GM18909 (cell line): Measurements from ENCODE around the gene FAM135A.

ENCODE experiments used
- ATAC-seq: cut with Tn5 transposase; IDR thresholded peaks from one replicate; pipeline ENCODE4 v1.9.1; 2021; ENCODE audit warnings: mild to moderate bottlenecking; ENCODE audit not compliant: unreplicated experiment, poor library complexity

The FAM135A gene

GRCh38 chr6:70413114-70413991 lies at the start of gene FAM135A:
FAM135A (plus strand) TSS chr6:70413508; CDS start chr6:70428343, 14,835 bp downstream.
- peak; percentile 91 for ATAC-seq

DNA sequence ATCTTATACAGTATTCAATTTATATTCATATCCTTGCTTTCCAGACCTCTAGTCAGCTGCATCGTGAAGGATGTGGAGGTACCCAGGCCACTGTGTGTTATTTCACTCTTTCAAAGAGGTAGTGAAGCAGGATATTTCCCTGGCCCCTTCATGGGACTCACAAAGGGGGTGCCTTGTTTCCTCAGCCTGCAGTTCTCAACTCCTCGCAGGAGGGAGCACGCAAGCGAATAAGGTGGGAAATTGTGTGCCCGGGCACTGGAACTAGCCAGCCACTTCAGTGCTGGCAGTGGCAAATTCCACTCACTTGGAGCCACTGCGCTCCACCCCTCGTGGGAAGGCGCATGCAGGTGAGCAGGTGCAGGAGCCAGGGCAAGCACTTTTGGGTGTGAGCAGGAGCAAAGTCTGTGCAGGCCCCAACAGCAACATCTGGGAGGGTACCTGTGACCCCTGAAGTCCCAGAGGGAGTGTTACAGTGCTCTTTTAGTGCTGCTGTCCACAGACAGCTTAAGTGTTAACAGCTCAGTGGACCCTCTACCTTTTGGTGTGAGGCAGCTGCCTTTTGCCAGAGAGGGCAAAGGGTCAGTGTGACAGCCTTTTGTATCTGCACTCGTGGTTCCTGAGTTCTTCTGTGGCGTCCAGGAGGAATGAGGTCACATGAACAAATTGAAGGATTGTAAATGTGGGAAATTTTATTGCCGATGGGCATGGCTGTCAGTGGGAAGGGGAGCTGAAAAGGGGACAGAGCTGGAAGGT lies 49.4 kb upstream of the FAM135A start:
- no peak for ATAC-seq

- ATAC-seq: peak; percentile 83
Measured at GRCh38 chr6:70369332-70369950, 43.9 kb upstream of the FAM135A start.

DNA sequence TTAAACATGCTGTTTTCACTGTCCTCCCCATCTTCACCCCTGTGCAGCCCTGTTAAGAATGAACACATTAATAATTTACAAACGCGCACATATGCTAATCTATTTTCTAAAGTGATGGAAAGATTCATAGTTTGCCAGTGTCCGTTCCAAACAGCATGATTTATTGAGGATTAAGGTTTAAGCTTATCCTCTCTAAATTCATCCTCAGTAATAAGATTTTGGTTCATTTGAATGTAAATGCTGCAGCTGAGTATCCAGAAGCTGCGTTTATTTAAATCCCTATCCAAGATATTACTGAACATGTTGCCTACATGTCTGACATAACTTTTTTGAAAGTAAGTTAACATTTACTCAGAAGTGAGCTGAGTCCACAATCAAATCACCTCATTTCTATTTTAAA lies 42.8 kb upstream of the FAM135A start:
- ATAC-seq: no peak

DNA sequence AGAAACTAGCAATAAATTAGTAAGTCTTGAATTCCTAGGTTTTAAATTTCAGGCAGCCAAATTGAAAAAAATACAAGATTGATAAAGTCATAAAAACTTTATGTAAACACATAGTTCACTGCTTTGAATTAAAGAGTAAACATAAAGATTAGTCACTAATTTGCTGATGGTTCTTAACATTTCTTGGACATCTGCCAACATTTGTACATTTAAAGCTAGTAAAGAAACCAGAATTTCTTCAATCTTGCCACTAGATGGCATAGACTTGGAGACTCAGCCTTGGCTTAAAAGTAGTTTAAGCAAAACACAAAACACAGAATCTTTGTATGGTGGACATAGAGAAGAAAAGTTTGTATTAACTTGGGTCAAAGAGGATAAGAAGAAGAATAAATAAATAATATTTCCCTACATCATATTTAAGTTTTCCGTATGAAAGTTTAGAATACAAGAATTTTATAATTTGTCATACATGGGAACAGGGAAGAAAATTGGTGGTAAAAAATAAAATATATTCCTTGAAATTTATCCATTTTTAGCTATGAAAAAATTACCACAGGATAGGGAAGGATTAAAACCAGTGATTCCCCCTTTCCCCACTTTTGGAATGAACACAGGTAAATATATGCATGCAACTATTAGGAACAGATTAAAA lies 41.7 kb upstream of the FAM135A start:
- ATAC-seq: peak; percentile 51

DNA sequence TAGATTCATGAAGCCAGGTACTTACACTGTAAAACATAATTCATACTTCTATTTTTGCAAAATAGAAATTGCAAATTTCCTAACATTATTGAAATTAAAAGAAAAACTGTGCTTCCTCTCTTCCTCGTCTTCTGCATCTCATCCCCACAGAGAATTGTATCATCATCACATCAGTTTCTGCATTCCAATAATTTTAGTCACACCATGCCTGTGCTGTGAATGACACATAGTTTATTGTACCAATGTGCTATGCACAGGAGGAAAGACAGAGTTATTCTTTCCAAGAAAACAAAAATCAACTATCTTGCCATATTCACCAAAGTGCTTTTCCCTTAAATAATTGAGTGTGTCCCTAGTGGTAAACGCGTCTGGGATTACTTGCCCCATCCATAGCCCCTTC lies 38.1 kb upstream of the FAM135A start:
- ATAC-seq: no peak

DNA sequence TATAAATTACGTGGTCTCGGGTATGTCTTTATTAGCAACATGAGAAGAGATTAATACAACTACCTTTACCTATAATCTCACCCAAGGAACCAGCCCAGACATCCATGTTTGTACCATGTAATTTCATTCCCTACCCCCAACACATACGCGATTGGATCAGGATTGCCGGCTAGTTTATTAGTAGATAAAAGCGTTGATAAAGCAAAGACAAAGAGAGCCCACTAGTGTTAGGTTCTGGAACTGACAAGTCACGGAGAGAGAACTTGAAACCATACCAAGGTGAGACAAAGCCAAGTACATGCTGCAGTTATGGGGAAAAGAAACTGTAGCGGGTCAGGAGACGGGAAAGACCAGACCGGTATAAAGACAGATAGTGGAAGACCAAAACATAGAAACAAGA lies 37.4 kb upstream of the FAM135A start:
- ATAC-seq: no peak

GRCh38 chr6:70376628-70377027 lies 36.7 kb upstream of the FAM135A start:
- ATAC-seq: no peak

- ATAC-seq: no peak
Measured at GRCh38 chr6:70377372-70377771, 35.9 kb upstream of the FAM135A start.

GRCh38 chr6:70379473-70380013 lies 33.8 kb upstream of the FAM135A start:
- ATAC-seq: peak; percentile 39

- ATAC-seq: peak; percentile 94
Measured at GRCh38 chr6:70380252-70380651, 33.1 kb upstream of the FAM135A start.

DNA sequence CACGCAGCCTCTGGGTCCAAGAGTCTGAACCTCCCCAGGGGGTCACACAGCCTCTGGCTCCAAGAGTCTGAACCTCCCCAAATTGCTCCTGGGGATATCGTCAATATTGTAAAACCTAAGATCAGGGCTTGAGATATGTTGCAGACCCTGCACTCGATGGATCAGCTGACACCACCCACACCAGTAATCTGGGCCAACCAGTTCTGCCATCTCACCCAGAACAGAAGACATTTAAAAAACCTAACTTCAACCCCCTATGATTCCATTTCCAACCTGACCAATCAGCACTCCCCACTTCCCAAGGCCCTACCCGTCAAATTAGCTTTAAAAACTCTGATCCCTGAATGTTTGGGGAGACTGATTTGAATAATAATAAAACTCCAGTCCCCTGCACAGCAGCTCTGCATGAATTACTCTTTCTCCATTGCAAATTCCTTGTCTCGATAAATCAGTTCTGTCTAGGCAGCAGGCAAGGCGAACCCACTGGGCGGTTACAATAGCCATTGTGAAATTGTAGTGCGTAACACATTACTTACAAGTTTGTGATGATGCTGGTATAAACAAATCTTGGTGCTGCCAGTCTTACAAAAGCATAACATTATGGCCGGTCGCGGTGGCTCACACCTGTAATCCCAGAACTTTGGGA lies 32.4 kb upstream of the FAM135A start:
- no peak for ATAC-seq

DNA sequence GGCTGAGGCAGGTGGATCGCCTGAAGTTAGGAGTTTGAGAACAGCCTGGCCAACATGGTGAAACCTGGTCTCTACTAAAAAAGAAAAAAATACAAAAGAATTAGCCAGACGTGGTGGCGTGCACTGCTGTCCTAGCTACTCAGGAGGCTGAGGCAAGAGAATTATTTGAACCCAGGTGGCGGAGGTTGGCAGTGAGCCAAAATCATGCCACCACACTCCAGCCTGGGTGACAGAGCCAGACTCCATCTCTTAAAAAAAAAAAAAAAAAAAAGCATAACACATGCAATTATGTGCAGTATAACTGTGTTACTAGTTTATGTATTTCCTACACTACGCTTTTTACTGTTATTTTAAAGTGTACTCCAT lies 31.9 kb upstream of the FAM135A start:
- ATAC-seq: no peak

- no peak for ATAC-seq
Measured at GRCh38 chr6:70385901-70386300, 27.4 kb upstream of the FAM135A start.

DNA sequence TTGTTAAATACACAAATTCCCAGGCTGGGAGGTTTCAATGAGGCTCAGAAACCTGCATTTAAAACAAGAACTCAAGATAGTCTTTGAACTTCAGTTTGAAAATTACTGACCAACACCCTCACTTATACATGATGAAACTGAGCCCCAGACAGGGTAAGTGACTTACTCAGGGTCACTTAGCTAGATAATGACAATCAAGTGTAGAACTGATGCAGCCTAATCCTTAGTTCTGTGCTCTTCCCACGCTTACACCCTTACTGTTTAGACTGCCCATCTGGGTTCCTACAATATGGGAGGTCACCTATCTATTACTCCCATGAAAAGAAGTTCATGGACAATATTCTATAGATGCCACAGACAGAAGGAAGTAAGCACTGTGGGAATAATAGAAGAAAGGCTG lies 24.5 kb upstream of the FAM135A start:
- no peak for ATAC-seq

DNA sequence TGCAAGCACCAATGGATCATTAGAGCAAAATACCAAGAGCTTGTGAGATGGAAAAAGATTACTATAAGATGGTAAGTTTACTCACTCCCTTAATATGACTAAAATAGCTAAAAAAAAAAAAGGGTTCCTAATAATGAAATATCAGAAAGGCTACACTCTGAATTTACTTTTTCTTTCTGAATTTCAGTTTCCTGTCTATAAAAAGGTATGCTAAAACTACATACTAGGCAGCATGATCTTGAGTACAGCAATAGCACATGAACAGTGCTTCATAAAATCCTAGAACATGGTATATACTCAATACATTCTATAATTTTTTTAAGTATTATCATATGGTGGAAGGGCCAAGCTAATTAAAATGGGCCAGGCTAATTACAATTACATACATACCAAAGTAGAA lies 24.0 kb upstream of the FAM135A start:
- ATAC-seq: no peak

- ATAC-seq: no peak
Measured at GRCh38 chr6:70390067-70390466, 23.2 kb upstream of the FAM135A start.

- no peak for ATAC-seq
Measured at GRCh38 chr6:70391492-70391891, 21.8 kb upstream of the FAM135A start.

DNA sequence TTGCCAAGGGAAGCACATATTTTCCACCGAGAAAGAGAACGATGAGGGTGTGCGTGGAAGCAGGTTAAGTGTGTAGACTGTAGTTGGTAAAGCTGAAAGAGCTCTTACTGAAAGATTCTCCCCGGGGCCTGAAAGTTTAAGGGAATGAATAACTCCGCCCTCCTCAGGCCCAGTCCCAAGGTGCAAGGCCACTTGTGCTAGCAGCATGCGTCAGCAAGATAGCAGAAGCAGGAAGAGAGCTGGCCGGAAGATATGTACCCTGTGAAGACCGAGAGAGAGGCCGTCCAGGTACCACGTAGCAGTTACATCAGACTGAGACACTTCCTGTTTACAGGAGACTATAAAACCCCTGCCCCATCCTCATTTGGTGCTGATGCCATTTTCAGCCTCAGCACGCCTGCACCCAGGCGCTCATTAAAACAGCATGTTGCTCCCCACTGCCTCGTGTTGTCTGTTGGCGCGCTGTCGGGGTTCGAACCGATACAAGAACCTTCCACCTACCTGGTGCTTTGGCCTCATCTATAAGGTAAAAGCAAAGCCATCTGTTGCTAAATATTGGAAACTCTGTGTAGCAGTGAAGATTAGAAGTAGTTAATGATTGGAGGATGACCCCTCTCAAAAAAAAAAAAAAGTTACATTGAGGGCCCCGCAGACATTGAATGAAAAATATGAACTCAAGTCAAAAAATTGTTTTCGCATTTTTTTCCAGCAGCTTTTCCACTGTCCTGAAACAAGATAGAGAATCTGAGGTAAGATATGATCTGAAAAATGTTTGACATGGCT lies 18.6 kb upstream of the FAM135A start:
- ATAC-seq: no peak
